ENCODE measurements around the gene PRICKLE4. TPM values are rescaled to one million over a fixed set of nuclear protein-coding genes. Genes with fewer than 3 reads are reported as not detected.

Gene PRICKLE4
- total RNA-seq, 1 experiment from 2014 or later: 6.4 TPM

GRCh38 chr6:41779788-41780550, 613 bp upstream of the PRICKLE4 start, which contains the start of gene FRS3:
TSS of gene FRS3 (minus strand) at chr6:41779900. CDS start at chr6:41776987, 2,913 bp downstream.
- TF ChIP-seq, protein P1, sequence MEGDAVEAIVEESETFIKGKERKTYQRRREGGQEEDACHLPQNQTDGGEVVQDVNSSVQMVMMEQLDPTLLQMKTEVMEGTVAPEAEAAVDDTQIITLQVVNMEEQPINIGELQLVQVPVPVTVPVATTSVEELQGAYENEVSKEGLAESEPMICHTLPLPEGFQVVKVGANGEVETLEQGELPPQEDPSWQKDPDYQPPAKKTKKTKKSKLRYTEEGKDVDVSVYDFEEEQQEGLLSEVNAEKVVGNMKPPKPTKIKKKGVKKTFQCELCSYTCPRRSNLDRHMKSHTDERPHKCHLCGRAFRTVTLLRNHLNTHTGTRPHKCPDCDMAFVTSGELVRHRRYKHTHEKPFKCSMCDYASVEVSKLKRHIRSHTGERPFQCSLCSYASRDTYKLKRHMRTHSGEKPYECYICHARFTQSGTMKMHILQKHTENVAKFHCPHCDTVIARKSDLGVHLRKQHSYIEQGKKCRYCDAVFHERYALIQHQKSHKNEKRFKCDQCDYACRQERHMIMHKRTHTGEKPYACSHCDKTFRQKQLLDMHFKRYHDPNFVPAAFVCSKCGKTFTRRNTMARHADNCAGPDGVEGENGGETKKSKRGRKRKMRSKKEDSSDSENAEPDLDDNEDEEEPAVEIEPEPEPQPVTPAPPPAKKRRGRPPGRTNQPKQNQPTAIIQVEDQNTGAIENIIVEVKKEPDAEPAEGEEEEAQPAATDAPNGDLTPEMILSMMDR (IDR thresholded peaks at IDR 0.05; ENCODE audit: unreplicated experiment): peak; percentile 90
- H3K9me3 Mint-ChIP-seq (ENCODE audit: low read depth, unreplicated experiment): no peaks in the 10 kb centered on the region
- H3K27ac Mint-ChIP-seq (ENCODE audit: unreplicated experiment): peak within 1 kb of the TSS; percentile 60
- no TSS peak for BruUV-seq (replicated peaks)
- H3K27me3 Mint-ChIP-seq (ENCODE audit: unreplicated experiment): no peaks in the 10 kb centered on the region
- H3K36me3 Mint-ChIP-seq (ENCODE audit: insufficient read depth, unreplicated experiment): peaks cover 37% of the 10 kb centered on the region
- intact Hi-C loops (cut with micrococcal nuclease; ENCODE audit: unreplicated experiment): loop anchor here (1.0 to 10.0 kb wide), 4 partner anchors 178 to 435 kb away; partner anchors contain the start of gene MRPS10
- peak; percentile 99 for DNase-seq
- CTCF ChIA-PET: interaction anchor here (0.5 to 0.6 kb wide), 2 partner anchors 132 to 262 kb away, joined by 3 read pairs; no protein-coding TSS in a partner anchor
- peak within 1 kb of the TSS; percentile 77 for H3K4me3 Mint-ChIP-seq (ENCODE audit: low read depth, unreplicated experiment)
- H3K4me1 Mint-ChIP-seq (ENCODE audit: low read depth, unreplicated experiment): peaks cover 35% of the 10 kb centered on the region

DNA sequence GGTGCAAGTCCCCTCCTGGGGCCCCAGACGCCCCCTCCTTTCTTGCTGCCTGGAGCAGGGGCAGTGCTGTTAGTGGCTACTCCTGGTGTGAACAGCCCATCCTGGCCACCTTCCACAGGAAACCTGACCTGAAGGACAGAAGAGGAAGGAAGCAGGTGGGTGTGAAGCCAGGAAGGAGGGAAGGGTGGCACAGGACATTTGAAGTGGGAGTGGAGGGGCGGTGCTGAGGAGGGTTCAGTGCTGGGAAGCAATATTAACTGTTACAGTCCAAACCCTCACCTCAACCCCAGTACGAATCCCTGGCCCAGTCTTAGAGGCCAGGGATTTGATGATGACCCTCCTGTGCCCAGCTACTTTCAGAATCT, 766 bp downstream of the PRICKLE4 start:
- Mint-ChIP-seq H3K27me3 (ENCODE audit: unreplicated experiment) (no peaks in the 10 kb centered on the region), H3K9me3 (ENCODE audit: low read depth, unreplicated experiment) (no peaks in the 10 kb centered on the region), H3K36me3 (ENCODE audit: insufficient read depth, unreplicated experiment) (peaks cover 46% of the 10 kb centered on the region), H3K4me3 (ENCODE audit: low read depth, unreplicated experiment) (peak overlapping the region; percentile 77), H3K27ac (ENCODE audit: unreplicated experiment) (no peak overlapping the region), H3K4me1 (ENCODE audit: low read depth, unreplicated experiment) (peaks cover 41% of the 10 kb centered on the region)
- CTCF ChIA-PET: interaction anchor here (1.3 kb wide), 1 partner anchor 263 kb away, joined by 5 read pairs; no protein-coding TSS in a partner anchor
- TSS peak; percentile 20 for BruUV-seq (replicated peaks)
- TF ChIP-seq, protein P1 (IDR thresholded peaks at IDR 0.05; ENCODE audit: unreplicated experiment): no peak
- intact Hi-C loops (cut with micrococcal nuclease; ENCODE audit: unreplicated experiment): loop anchor here (10.0 kb wide), 1 partner anchor 433 kb away; the partner anchor contains the start of gene MRPS10
- no peak for DNase-seq

- no peaks in the 10 kb centered on the region for H3K9me3 Mint-ChIP-seq (ENCODE audit: low read depth, unreplicated experiment)
These were observed 2.7 kb downstream of the PRICKLE4 start for GRCh38 chr6:41783106-41783780.

More at GRCh38 chr6:41783106-41783780, 2.7 kb downstream of the PRICKLE4 start:
- Mint-ChIP-seq H3K4me1 (ENCODE audit: low read depth, unreplicated experiment) (peaks cover 41% of the 10 kb centered on the region), H3K36me3 (ENCODE audit: insufficient read depth, unreplicated experiment) (peaks cover 56% of the 10 kb centered on the region), H3K4me3 (ENCODE audit: low read depth, unreplicated experiment) (no peak overlapping the region), H3K27me3 (ENCODE audit: unreplicated experiment) (no peaks in the 10 kb centered on the region), H3K27ac (ENCODE audit: unreplicated experiment) (no peak overlapping the region)
- BruUV-seq (replicated peaks): no TSS peak
- CTCF ChIA-PET: interaction anchor here (1.8 kb wide), 1 partner anchor 49 kb away, joined by 5 read pairs; no protein-coding TSS in a partner anchor
- no peak for DNase-seq
- intact Hi-C loops (cut with micrococcal nuclease; ENCODE audit: unreplicated experiment): loop anchor here (10.0 kb wide), 1 partner anchor 432 kb away; the partner anchor contains the start of gene MRPS10
- TF ChIP-seq, protein P1 (IDR thresholded peaks at IDR 0.05; ENCODE audit: unreplicated experiment): no peak

All from Calu3 (cell line).